Measurements from ENCODE around the gene SERGEF.

The SERGEF gene

DNA sequence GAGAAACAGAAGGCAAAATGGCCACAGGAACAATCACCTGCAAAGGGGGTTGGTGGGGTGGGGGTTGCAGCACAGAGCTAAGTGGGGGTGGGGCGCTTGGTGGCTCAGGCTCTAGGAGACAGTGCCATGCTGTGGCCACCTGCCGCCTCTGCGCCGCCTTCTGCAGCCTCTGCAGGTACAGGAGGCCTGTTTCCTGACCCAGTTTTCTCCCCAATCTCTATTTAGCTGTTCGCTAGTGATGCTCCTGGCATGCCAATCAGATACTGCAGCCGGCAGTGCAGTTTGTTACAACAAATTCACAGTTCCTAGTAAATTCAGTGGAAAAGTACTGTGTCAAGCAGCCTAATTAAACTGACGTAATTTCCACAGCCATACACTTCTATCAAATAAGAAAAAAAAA is 106.4 kb downstream of the SERGEF start:
- Histone ChIP-seq H3K4me3 (replicated peaks; ENCODE audit: insufficient read depth, low read length) (no peak overlapping the region), H3K27me3 (ENCODE audit: insufficient read depth, poor library complexity, severe bottlenecking) (no peaks in the 10 kb centered on the region), H3K27ac (replicated peaks) (no peak overlapping the region)
- TF ChIP-seq POLR2AphosphoS5 (IDR thresholded peaks at IDR 0.05; ENCODE audit: low read depth) (no peak), GABPA (IDR thresholded peaks at IDR 0.05; ENCODE audit: low read depth) (no peak), SPI1 (IDR thresholded peaks at IDR 0.05; ENCODE audit: borderline replicate concordance, low read depth) (no peak)
- TF ChIP-seq, protein P1, sequence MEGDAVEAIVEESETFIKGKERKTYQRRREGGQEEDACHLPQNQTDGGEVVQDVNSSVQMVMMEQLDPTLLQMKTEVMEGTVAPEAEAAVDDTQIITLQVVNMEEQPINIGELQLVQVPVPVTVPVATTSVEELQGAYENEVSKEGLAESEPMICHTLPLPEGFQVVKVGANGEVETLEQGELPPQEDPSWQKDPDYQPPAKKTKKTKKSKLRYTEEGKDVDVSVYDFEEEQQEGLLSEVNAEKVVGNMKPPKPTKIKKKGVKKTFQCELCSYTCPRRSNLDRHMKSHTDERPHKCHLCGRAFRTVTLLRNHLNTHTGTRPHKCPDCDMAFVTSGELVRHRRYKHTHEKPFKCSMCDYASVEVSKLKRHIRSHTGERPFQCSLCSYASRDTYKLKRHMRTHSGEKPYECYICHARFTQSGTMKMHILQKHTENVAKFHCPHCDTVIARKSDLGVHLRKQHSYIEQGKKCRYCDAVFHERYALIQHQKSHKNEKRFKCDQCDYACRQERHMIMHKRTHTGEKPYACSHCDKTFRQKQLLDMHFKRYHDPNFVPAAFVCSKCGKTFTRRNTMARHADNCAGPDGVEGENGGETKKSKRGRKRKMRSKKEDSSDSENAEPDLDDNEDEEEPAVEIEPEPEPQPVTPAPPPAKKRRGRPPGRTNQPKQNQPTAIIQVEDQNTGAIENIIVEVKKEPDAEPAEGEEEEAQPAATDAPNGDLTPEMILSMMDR (IDR thresholded peaks at IDR 0.05; ENCODE audit: insufficient read depth, low read length) = no peak
- TF ChIP-seq, protein P2, sequence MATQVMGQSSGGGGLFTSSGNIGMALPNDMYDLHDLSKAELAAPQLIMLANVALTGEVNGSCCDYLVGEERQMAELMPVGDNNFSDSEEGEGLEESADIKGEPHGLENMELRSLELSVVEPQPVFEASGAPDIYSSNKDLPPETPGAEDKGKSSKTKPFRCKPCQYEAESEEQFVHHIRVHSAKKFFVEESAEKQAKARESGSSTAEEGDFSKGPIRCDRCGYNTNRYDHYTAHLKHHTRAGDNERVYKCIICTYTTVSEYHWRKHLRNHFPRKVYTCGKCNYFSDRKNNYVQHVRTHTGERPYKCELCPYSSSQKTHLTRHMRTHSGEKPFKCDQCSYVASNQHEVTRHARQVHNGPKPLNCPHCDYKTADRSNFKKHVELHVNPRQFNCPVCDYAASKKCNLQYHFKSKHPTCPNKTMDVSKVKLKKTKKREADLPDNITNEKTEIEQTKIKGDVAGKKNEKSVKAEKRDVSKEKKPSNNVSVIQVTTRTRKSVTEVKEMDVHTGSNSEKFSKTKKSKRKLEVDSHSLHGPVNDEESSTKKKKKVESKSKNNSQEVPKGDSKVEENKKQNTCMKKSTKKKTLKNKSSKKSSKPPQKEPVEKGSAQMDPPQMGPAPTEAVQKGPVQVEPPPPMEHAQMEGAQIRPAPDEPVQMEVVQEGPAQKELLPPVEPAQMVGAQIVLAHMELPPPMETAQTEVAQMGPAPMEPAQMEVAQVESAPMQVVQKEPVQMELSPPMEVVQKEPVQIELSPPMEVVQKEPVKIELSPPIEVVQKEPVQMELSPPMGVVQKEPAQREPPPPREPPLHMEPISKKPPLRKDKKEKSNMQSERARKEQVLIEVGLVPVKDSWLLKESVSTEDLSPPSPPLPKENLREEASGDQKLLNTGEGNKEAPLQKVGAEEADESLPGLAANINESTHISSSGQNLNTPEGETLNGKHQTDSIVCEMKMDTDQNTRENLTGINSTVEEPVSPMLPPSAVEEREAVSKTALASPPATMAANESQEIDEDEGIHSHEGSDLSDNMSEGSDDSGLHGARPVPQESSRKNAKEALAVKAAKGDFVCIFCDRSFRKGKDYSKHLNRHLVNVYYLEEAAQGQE (IDR thresholded peaks at IDR 0.05; ENCODE audit: insufficient replicate concordance, low read depth) = no peak
- DNase-seq (ENCODE audit: low read depth in 1 of 2, low spot score in 1 of 2) = no peak

DNA sequence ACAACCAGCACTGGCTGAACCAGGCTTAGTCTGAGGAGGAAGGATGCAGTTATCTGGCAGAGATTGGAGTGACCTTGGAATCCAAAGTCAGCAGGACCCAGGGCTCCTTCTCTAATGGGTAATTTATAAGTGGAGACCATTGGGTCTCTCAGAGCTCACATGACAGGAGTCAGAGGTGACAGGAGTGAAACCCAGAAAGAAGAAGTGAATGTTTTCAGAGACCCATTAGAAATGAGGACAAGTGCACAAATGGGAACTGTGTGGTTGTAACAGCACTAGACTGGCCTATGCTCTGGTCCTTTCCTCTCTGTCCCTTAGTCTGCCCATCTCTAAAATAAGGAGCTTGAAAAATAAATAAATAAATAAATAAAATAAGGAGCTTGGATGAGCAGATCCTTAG is 107.4 kb downstream of the SERGEF start:
- no peak overlapping the region for H3K4me3 ChIP-seq (replicated peaks; ENCODE audit: insufficient read depth, low read length)
- TF ChIP-seq GABPA (IDR thresholded peaks at IDR 0.05; ENCODE audit: low read depth) (no peak), POLR2AphosphoS5 (IDR thresholded peaks at IDR 0.05; ENCODE audit: low read depth) (no peak), SPI1 (IDR thresholded peaks at IDR 0.05; ENCODE audit: borderline replicate concordance, low read depth) (no peak)
- TF ChIP-seq, protein P1 (IDR thresholded peaks at IDR 0.05; ENCODE audit: insufficient read depth, low read length) = no peak
- TF ChIP-seq, protein P2 (IDR thresholded peaks at IDR 0.05; ENCODE audit: insufficient replicate concordance, low read depth) = no peak

DNA sequence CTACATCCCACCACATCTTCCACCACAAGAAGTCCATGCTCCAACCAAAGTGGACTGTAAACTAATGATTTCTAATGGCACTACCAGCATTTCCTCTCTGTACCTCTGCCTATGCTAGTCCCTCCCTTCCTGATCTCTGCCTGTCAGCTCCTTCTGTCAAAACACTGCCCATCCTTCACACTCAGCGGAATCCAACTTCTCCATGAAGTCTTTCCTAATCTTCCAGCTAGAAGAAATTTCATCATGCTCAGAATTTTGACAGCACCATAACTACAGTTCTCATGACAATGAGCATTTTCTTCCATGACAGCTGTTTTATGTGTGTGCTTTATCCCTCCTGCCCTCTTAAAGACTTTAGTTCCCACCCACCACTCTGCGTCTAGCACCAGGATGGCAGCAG is 111.4 kb downstream of the SERGEF start:
- no peak overlapping the region for H3K4me3 ChIP-seq (replicated peaks; ENCODE audit: insufficient read depth, low read length)
- TF ChIP-seq, protein P2 (IDR thresholded peaks at IDR 0.05; ENCODE audit: insufficient replicate concordance, low read depth) = no peak
- TF ChIP-seq POLR2AphosphoS5 (IDR thresholded peaks at IDR 0.05; ENCODE audit: low read depth) = no peak
- no peak for TF ChIP-seq GABPA (IDR thresholded peaks at IDR 0.05; ENCODE audit: low read depth)
- TF ChIP-seq SPI1 (IDR thresholded peaks at IDR 0.05; ENCODE audit: borderline replicate concordance, low read depth) = no peak
- TF ChIP-seq, protein P1 (IDR thresholded peaks at IDR 0.05; ENCODE audit: insufficient read depth, low read length) = no peak
- no peaks in the 10 kb centered on the region for H3K27me3 ChIP-seq (ENCODE audit: insufficient read depth, poor library complexity, severe bottlenecking)
- DNase-seq (ENCODE audit: low read depth in 1 of 2, low spot score in 1 of 2) = no peak
- H3K27ac ChIP-seq (replicated peaks) = no peak overlapping the region

More for the DNA sequence above, 107.4 kb downstream of the SERGEF start:
- H3K27me3 ChIP-seq (ENCODE audit: insufficient read depth, poor library complexity, severe bottlenecking) = no peaks in the 10 kb centered on the region
- no peak overlapping the region for H3K27ac ChIP-seq (replicated peaks)
- no peak for DNase-seq (ENCODE audit: low read depth in 1 of 2, low spot score in 1 of 2)

Data from HL-60 (cell line).